Skeletal muscle satellite cell (primary cell): ENCODE measurements around the gene CCDC57.
"Not testable (repeated sequence)": the region's sequence is repeated elsewhere in the genome, so short reads cannot be mapped to it uniquely, and the experiment has no call there.

Experiments
- H3K27me3 ChIP-seq: 2 replicates; pipeline ENCODE4 v1.7.0; 2013; ENCODE audit warnings: low read length; ENCODE audit not compliant: control insufficient read depth, insufficient read depth
- H3K36me3 ChIP-seq: 2 replicates; pipeline ENCODE4 v1.7.0; 2013; ENCODE audit warnings: mild to moderate bottlenecking, control low read depth, low read length; ENCODE audit not compliant: insufficient read depth
- H3K4me1 ChIP-seq: 2 replicates; pipeline ENCODE4 v1.7.0; 2013; ENCODE audit warnings: low read length; ENCODE audit not compliant: control insufficient read depth, insufficient read depth
- H3K4me2 ChIP-seq: 2 replicates; pipeline ENCODE4 v1.7.0; 2013; ENCODE audit warnings: mild to moderate bottlenecking, low read length
- H3K4me3 ChIP-seq: 2 replicates; pipeline ENCODE4 v1.7.0; 2013; ENCODE audit warnings: low read length
- H3K9ac ChIP-seq: 2 replicates; pipeline ENCODE4 v1.7.0; 2013; ENCODE audit warnings: mild to moderate bottlenecking, low read depth, low read length, moderate library complexity
- H3K9me3 ChIP-seq: replicated peaks from 2 replicates; pipeline ENCODE4 v1.7.0; 2013; ENCODE audit warnings: mild to moderate bottlenecking, control low read depth, low read length

CCDC57 gene

DNA sequence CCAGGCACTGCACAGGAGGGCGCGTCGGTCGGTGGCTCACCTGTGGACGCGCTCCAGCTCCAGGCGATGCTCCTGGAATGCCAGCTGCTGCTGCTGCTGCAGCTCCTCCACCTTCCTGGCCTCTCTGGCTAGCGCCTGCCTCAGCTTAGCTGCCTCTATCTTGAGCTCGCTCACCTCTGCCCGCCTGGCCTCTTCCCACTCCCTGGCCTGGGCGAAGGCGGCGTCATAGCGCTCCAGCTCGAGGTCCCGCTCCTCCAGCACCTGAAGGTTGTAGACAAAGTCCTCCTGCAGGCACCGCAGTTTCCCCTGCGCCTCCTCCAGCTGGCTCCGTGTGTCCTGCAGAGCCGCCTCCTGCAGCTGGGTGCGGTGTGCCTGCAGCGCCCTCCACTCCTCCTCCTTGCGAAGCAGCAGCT lies 11.1 kb downstream of the CCDC57 start:
- Histone ChIP-seq H3K4me3 (no peak overlapping the region), H3K27me3 (no peaks in the 10 kb centered on the region), H3K4me1 (peaks cover 18% of the 10 kb centered on the region), H3K36me3 (peaks cover 13% of the 10 kb centered on the region), H3K9me3 (no peaks in the 10 kb centered on the region), H3K9ac (no peak overlapping the region), H3K4me2 (no peak overlapping the region)

- H3K4me2 ChIP-seq: no peak overlapping the region
- peaks cover 19% of the 10 kb centered on the region for H3K36me3 ChIP-seq
- no peak overlapping the region for H3K9ac ChIP-seq
- no peaks in the 10 kb centered on the region for H3K9me3 ChIP-seq
- peaks cover 16% of the 10 kb centered on the region for H3K4me1 ChIP-seq
- no peak overlapping the region for H3K4me3 ChIP-seq
- no peaks in the 10 kb centered on the region for H3K27me3 ChIP-seq
Observed at GRCh38 chr17:82200743-82201497, 11.7 kb downstream of the CCDC57 start.

DNA sequence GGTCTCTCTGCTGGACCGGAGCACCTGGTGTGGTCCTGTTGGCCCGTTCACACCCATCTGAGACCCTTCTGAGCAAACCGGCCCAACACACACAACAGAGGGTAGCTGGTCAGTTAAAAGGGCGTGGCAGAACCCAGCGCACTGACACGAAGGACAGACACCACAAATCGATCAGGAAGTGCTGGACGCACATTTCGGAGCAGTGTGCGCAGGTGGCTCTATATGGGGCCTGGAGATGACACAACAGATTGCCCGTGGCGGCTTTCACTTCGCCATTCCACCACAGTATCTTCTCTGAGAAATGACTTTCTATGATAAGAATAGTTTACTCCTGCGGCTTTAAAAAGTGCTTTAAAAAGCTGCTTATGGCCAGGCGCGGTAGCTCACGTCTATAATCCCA lies 12.5 kb downstream of the CCDC57 start:
- Histone ChIP-seq H3K9ac (no peak overlapping the region), H3K4me3 (no peak overlapping the region), H3K4me2 (no peak overlapping the region), H3K4me1 (peaks cover 12% of the 10 kb centered on the region), H3K27me3 (no peaks in the 10 kb centered on the region), H3K36me3 (peaks cover 27% of the 10 kb centered on the region), H3K9me3 (no peaks in the 10 kb centered on the region)

DNA sequence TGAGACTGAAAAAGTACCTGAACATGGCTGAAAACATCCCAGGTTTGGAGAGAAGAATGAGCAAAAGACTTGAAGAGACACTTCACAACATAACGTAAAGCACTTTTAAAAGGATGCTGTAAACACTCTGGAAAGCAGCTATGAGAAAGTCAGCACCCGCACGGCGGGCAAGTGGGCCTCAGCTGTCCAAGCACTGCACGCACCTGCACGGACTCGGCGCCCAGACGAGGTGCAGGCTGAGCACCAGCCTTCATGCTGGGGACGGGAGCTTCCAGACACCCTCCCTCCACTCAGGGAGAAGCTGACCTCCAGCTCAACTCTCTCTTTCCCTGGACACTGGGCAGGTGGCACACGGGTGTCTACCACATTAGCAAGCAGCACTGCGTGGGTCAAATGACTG lies 13.1 kb downstream of the CCDC57 start:
- no peak overlapping the region for H3K4me3 ChIP-seq
- H3K9ac ChIP-seq: no peak overlapping the region
- no peaks in the 10 kb centered on the region for H3K27me3 ChIP-seq
- H3K36me3 ChIP-seq: peaks cover 33% of the 10 kb centered on the region
- peaks cover 7% of the 10 kb centered on the region for H3K4me1 ChIP-seq
- no peak overlapping the region for H3K4me2 ChIP-seq
- H3K9me3 ChIP-seq: no peaks in the 10 kb centered on the region

DNA sequence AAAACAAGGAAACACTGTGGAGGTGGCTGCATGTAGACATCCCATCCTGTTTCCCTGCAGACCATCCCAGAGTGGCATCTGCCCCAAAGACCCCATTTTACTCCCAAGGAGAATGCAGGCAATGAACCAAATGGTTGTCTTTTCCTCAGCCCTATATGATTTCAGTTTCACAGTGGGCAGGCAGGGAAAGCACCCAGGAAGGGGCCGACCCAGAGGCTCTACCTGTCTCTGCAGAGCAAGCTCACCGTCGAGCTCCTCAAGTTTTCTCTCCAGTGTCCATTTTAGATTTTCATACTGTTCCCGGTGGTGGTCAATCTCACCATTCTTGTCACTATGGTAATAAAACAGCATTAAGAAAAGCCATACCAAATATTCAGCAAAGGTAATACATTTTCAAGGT lies 14.6 kb downstream of the CCDC57 start:
- H3K4me1 ChIP-seq: peaks cover 7% of the 10 kb centered on the region
- H3K27me3 ChIP-seq: no peaks in the 10 kb centered on the region
- H3K9me3 ChIP-seq: no peaks in the 10 kb centered on the region
- H3K4me3 ChIP-seq: no peak overlapping the region
- H3K4me2 ChIP-seq: no peak overlapping the region
- no peak overlapping the region for H3K9ac ChIP-seq
- peaks cover 44% of the 10 kb centered on the region for H3K36me3 ChIP-seq

DNA sequence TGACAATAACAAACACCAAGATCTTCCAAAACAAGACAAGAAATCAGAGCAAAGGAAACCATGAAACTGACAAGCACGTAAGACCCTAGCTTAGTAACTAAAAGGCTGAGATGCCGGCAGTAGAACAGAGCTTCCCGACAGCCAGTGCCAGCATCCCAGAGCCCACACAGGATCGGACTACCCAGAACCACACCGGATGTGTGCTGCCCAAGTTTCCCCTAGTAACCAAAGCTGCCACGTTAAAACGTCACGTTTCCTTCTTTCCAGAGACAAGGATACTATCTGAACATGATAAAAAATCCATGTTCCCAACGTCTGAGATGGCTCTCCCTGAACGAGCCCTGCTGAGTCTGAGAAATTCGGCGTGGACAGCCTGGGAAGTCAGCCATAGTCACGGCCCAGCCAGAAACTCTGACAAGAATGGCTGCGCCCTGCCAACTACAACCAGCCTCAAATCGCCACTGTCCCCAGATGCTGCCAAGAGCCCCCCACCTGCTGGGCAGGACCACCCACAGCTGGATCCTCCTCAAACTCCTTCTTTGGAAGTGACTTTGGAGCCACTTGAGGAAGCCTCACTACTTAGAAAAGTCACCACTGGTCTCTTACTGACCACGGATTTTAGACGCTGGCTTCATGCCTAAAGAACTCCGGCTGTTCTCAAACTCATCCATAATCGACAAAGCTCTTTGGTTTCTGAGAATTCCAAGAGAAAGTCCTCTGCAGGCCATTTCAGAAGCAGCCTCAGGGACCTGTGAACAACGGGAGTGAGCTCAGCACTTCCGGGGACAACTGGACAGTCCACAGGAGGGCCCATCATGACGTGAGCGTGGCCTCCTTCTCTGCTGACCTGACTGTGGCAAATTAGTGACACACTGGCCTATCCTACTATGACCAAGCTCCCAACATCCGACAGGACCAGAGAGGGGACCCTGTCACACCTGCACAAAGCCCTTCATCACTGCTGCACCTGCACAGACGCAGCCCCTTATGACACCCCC lies 16.7 kb downstream of the CCDC57 start:
- H3K4me2 ChIP-seq: no peak overlapping the region
- H3K9me3 ChIP-seq: no peaks in the 10 kb centered on the region
- H3K36me3 ChIP-seq: peaks cover 54% of the 10 kb centered on the region
- no peaks in the 10 kb centered on the region for H3K27me3 ChIP-seq
- H3K4me1 ChIP-seq: peaks cover 7% of the 10 kb centered on the region
- H3K4me3 ChIP-seq: no peak overlapping the region
- no peak overlapping the region for H3K9ac ChIP-seq

- no peak overlapping the region for H3K9ac ChIP-seq
- no peaks in the 10 kb centered on the region for H3K9me3 ChIP-seq
- H3K4me1 ChIP-seq: peaks cover 7% of the 10 kb centered on the region
- H3K36me3 ChIP-seq: peaks cover 55% of the 10 kb centered on the region
- no peak overlapping the region for H3K4me2 ChIP-seq
- no peak overlapping the region for H3K4me3 ChIP-seq
- no peaks in the 10 kb centered on the region for H3K27me3 ChIP-seq
Observed at GRCh38 chr17:82194765-82195164, 17.9 kb downstream of the CCDC57 start.

GRCh38 chr17:82193520-82194220 lies 19.0 kb downstream of the CCDC57 start:
- Histone ChIP-seq H3K4me2 (no peak overlapping the region), H3K9me3 (no peaks in the 10 kb centered on the region), H3K4me1 (peaks cover 7% of the 10 kb centered on the region), H3K4me3 (no peak overlapping the region), H3K27me3 (no peaks in the 10 kb centered on the region), H3K36me3 (peaks cover 56% of the 10 kb centered on the region), H3K9ac (no peak overlapping the region)

- not testable (repeated sequence) for H3K9me3 ChIP-seq, H3K4me2 ChIP-seq, H3K9ac ChIP-seq, H3K27me3 ChIP-seq, H3K4me3 ChIP-seq, H3K4me1 ChIP-seq
- H3K36me3 ChIP-seq: peaks cover 54% of the 10 kb centered on the region
Observed at GRCh38 chr17:82193050-82193449, 19.6 kb downstream of the CCDC57 start.

GRCh38 chr17:82188001-82188961 lies 24.4 kb downstream of the CCDC57 start:
- H3K4me3 ChIP-seq: no peak overlapping the region
- peaks cover 45% of the 10 kb centered on the region for H3K36me3 ChIP-seq
- no peaks in the 10 kb centered on the region for H3K9me3 ChIP-seq
- no peaks in the 10 kb centered on the region for H3K4me1 ChIP-seq
- H3K27me3 ChIP-seq: no peaks in the 10 kb centered on the region
- no peak overlapping the region for H3K9ac ChIP-seq
- no peak overlapping the region for H3K4me2 ChIP-seq
